Endothelial cell of umbilical vein (primary cell): ENCODE measurements around the gene MKNK1.

ENCODE experiments used
- EZH2 ChIP-seq: IDR thresholded peaks from 2 replicates; pipeline ENCODE4 v1.6.1; 2012; ENCODE audit warnings: borderline replicate concordance, low read depth, mild to moderate bottlenecking, moderate library complexity, low read length, inconsistent platforms; ENCODE audit not compliant: severe bottlenecking
- FOS ChIP-seq: IDR thresholded peaks from 2 replicates; pipeline ENCODE4 v1.6.1; 2011; ENCODE audit warnings: mild to moderate bottlenecking, low read length, moderate library complexity, borderline replicate concordance; ENCODE audit not compliant: insufficient read depth
- GATA2 ChIP-seq: IDR thresholded peaks from 2 replicates; pipeline ENCODE4 v1.7.0; 2011; ENCODE audit warnings: low read depth, mild to moderate bottlenecking, moderate library complexity, mixed read lengths, low read length; ENCODE audit not compliant: insufficient read length, insufficient read depth
- JUN ChIP-seq: IDR thresholded peaks from 2 replicates; pipeline ENCODE4 v1.6.1; 2011; ENCODE audit warnings: borderline replicate concordance, low read depth; ENCODE audit not compliant: insufficient read length, insufficient read depth
- MAX ChIP-seq: IDR thresholded peaks from 2 replicates; pipeline ENCODE4 v1.6.1; 2011; ENCODE audit not compliant: insufficient read depth, insufficient read length
- MYC ChIP-seq: IDR thresholded peaks from one replicate; pipeline ENCODE4 v1.6.1; 2011; ENCODE audit warnings: mild to moderate bottlenecking, low read depth, low read length
- POLR2A ChIP-seq: IDR thresholded peaks from 2 replicates; pipeline ENCODE4 v1.6.1; 2012; ENCODE audit warnings: low read depth, mild to moderate bottlenecking, control low read depth, low read length
- POLR2AphosphoS5 ChIP-seq: IDR thresholded peaks from 2 replicates; pipeline ENCODE4 v1.6.1; 2012; ENCODE audit warnings: low read depth, mild to moderate bottlenecking, control low read depth, low read length, moderate library complexity; ENCODE audit not compliant: insufficient read depth
- TF ChIP-seq, protein P1 (sequence below), 2 donors: IDR thresholded peaks; 1 replicate in 1 of 2; 2 replicates in 1 of 2; pipeline ENCODE4 v1.5.1; 2011; ENCODE audit warnings: low read length in 2 of 2, mild to moderate bottlenecking in 2 of 2, moderate library complexity in 2 of 2, control low read depth in 1 of 2, inconsistent platforms in 1 of 2, low read depth in 1 of 2; ENCODE audit not compliant: insufficient read depth in 1 of 2; ENCODE audit errors: extremely low read depth in 1 of 2

DNA sequence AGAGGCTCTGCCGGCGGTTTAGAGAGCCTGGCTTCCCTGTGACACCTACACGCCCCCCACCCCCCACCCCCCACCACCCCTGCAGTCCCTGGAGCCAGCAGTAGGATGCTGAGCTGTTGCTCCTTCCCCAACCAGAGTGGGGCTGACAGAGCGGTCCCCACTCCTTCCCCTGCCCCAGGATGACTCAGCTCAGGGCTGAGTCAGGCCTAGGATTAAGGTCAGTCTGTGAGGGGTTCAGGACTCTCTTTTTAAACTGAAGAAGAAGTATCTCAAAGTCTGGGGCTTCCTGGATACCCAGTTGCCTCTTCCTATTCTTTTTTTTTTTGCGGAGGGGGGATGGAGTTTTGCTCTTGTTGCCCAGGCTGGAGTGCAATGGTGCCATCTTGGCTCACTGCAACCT lies 95.3 kb downstream of the MKNK1 start:
- TF ChIP-seq, protein P1, sequence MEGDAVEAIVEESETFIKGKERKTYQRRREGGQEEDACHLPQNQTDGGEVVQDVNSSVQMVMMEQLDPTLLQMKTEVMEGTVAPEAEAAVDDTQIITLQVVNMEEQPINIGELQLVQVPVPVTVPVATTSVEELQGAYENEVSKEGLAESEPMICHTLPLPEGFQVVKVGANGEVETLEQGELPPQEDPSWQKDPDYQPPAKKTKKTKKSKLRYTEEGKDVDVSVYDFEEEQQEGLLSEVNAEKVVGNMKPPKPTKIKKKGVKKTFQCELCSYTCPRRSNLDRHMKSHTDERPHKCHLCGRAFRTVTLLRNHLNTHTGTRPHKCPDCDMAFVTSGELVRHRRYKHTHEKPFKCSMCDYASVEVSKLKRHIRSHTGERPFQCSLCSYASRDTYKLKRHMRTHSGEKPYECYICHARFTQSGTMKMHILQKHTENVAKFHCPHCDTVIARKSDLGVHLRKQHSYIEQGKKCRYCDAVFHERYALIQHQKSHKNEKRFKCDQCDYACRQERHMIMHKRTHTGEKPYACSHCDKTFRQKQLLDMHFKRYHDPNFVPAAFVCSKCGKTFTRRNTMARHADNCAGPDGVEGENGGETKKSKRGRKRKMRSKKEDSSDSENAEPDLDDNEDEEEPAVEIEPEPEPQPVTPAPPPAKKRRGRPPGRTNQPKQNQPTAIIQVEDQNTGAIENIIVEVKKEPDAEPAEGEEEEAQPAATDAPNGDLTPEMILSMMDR (IDR thresholded peaks at IDR 0.05; ENCODE audit: extremely low read depth in 1 of 2, insufficient read depth in 1 of 2, low read depth in 1 of 2, low read length in 2 of 2), result no peak
- no peak for TF ChIP-seq POLR2A
- TF ChIP-seq POLR2AphosphoS5, result no peak
- no peak for TF ChIP-seq JUN
- no peak for TF ChIP-seq EZH2
- no peak for TF ChIP-seq FOS
- no peak for TF ChIP-seq GATA2
- TF ChIP-seq MAX, result no peak
- TF ChIP-seq MYC, result no peak
